ENCODE results near the gene FGF3.

Gene FGF3

DNA sequence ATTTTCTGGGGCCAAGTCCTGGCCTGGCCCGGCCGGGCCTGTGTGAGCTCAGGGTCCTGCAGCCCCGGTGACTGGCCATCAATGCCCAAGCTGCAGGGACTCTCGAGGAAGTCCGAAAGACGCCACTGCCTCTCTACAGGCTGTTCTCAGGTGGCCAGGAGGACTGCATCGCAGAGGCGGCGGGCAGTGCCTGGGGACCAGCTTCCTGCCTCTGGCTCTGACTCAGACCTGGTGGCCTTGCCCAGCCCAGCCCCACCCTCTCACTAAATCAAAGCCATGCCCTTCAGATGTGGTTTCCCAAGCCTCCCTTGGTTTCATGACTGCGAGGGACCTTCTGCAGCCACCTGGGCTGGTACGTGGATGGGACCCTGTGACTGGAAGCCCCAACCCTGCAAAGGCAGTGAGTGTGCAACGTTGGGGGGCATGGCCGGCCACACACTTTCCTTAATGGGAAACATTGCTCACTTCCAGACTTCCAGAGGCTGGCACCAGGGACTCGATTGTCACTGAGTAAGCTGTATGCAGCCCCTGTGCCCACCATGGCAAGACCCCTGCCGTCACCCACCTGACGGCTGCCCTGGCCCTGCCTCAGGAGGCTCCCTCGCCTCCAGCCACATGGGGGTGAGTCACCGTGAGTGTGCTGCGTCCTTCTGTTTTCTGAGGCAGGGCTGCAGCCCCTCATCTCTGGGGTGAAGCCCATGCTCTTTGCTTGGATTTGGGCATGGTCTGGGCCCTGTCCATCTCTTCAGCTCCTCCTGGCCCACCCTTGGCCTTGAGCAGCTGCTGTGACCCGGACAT, 6.0 kb upstream of the FGF3 start:
- Mint-ChIP-seq H3K27ac (no peak overlapping the region), H3K36me3 (ENCODE audit: low read depth) (no peaks in the 10 kb centered on the region), H3K4me3 (no peak overlapping the region), H3K9me3 (no peaks in the 10 kb centered on the region), H3K27me3 (ENCODE audit: low read depth, poor library complexity) (peaks cover 35% of the 10 kb centered on the region), H3K4me1 (peaks cover 51% of the 10 kb centered on the region)
- no peak for DNase-seq
- TF ChIP-seq, protein P1, sequence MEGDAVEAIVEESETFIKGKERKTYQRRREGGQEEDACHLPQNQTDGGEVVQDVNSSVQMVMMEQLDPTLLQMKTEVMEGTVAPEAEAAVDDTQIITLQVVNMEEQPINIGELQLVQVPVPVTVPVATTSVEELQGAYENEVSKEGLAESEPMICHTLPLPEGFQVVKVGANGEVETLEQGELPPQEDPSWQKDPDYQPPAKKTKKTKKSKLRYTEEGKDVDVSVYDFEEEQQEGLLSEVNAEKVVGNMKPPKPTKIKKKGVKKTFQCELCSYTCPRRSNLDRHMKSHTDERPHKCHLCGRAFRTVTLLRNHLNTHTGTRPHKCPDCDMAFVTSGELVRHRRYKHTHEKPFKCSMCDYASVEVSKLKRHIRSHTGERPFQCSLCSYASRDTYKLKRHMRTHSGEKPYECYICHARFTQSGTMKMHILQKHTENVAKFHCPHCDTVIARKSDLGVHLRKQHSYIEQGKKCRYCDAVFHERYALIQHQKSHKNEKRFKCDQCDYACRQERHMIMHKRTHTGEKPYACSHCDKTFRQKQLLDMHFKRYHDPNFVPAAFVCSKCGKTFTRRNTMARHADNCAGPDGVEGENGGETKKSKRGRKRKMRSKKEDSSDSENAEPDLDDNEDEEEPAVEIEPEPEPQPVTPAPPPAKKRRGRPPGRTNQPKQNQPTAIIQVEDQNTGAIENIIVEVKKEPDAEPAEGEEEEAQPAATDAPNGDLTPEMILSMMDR (IDR thresholded peaks at IDR 0.05) = no peak

DNA sequence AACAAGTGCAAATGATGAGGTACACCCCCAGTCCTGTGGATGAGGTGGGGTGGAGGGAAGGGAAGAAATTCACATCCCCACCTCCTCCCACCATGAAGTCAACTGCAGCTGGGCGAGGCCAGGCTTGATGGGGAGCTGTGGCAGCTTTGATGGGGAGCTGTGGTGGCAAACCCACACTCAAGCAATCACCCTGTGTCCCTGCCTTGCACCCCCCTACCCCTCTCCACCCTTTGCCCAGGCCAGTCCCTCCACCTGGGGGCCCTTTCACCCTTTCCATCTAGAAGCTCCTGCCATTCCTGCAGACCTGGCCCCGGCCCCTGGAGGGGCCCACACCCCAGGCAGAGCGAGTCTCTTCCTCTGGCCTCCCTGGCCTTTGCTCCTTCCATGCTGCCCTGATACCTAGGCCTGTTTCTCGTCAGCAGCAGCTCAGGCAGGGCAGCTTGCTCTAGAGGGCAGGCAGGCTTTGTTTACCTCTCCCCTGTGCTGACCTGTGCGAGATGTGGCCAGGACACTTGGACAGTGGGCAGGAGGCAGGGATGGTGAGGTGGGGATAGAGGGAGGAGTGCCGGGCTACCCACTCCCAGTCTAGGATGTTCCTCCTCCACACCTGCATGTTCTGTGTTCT, 4.5 kb upstream of the FGF3 start:
- no peaks in the 10 kb centered on the region for H3K9me3 Mint-ChIP-seq
- peaks cover 51% of the 10 kb centered on the region for H3K4me1 Mint-ChIP-seq
- no peak for DNase-seq
- peaks cover 50% of the 10 kb centered on the region for H3K27me3 Mint-ChIP-seq (ENCODE audit: low read depth, poor library complexity)
- TF ChIP-seq, protein P1 (IDR thresholded peaks at IDR 0.05) = no peak
- no peaks in the 10 kb centered on the region for H3K36me3 Mint-ChIP-seq (ENCODE audit: low read depth)
- H3K27ac Mint-ChIP-seq = no peak overlapping the region
- no peak overlapping the region for H3K4me3 Mint-ChIP-seq

DNA sequence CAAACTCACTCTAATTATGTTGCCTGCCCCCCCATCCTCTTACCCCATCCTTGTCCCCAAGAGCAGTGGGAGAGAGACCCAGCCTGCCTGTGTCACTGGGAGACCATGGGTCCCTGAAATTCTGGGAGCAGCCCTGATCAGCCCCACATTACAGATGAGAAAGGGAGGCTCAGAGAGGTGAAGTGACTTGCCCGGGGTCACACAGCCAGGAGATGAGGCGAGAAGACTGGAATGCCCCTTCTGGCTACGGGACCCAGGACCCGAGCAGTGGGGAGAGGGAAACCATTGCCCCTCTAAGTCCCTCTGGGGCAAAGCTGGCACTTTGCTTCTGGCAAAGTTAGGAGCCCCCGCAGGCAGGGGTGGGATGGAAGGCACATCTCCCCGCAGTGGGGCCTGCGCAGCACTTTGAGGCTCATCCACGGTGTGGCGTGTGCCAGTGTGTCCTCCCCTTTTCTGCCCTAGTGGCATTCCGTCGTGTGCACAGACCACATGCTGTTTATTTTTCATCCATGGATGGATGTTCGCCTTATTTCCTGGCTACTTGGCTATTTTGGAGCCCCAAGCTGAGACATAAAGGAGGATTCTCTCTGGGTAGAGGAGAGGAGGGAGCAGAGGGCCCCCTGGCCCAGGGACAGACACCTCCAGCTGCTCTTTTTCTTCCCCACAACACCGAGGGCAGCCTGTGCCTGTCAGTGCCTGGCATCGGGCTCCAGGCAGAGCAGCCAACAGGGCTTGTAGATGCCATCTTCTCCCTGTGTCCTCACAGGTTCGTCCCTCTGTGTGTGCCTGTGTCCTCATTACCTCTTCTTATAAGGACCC, 3.7 kb upstream of the FGF3 start:
- TF ChIP-seq, protein P1 (IDR thresholded peaks at IDR 0.05) = no peak
- Mint-ChIP-seq H3K4me1 (peaks cover 42% of the 10 kb centered on the region), H3K4me3 (no peak overlapping the region), H3K9me3 (no peaks in the 10 kb centered on the region), H3K27me3 (ENCODE audit: low read depth, poor library complexity) (peaks cover 55% of the 10 kb centered on the region), H3K36me3 (ENCODE audit: low read depth) (no peaks in the 10 kb centered on the region), H3K27ac (no peak overlapping the region)
- DNase-seq = no peak

DNA sequence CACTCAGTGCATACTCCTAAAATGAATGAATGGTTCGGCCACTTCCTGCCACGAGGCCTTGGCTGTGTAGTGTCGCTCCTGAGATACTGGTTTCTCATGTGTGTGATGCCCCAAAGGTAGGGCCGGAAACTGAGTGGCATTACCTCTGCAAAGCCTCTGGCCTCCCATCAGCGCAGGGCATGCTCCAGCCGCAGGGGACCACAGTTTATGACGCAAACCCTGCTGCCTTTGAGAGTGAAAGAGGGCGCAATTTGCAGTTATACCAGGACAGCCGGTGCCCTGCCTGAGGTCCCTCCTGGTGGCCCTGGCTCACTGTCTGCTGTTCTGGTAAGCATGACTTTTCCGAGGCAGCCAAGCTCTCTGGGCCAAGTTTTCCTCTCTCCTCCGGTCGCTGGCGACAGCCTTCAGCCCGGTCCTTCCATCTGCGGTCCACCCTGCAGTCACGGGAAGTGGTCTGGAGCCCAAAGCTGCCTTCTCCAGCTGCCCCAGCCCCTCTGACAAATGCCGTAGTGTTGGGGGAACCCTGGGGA, 2.4 kb upstream of the FGF3 start:
- Mint-ChIP-seq H3K27me3 (ENCODE audit: low read depth, poor library complexity) (peaks cover 63% of the 10 kb centered on the region), H3K9me3 (no peaks in the 10 kb centered on the region), H3K36me3 (ENCODE audit: low read depth) (no peaks in the 10 kb centered on the region), H3K27ac (no peak overlapping the region), H3K4me3 (no peak overlapping the region), H3K4me1 (peaks cover 34% of the 10 kb centered on the region)
- TF ChIP-seq, protein P1 (IDR thresholded peaks at IDR 0.05) = no peak
- DNase-seq = no peak

DNA sequence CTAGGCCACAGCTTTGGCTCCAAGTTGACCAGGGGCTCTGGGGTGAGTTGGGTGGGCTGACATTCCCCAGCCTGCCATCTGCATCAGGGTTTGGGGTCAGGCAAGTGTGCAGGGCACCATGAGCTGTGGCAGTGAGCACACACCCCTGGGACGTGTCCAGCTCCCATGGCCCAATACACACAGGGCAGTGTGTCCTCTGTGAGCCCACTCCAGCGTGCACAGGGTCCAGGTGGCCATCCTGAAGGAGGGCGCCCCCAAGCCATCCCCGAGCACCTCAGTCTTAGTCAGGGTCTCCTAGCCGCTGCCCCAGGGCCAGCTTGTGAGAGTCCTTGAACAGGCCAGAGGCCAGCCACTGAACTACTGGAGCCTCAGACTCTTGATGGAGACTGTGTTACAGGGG, 1.2 kb upstream of the FGF3 start:
- Mint-ChIP-seq H3K36me3 (ENCODE audit: low read depth) (no peaks in the 10 kb centered on the region), H3K27me3 (ENCODE audit: low read depth, poor library complexity) (peaks cover 66% of the 10 kb centered on the region), H3K4me1 (peaks cover 24% of the 10 kb centered on the region), H3K4me3 (no peak overlapping the region), H3K27ac (no peak overlapping the region), H3K9me3 (no peaks in the 10 kb centered on the region)
- no peak for DNase-seq
- TF ChIP-seq, protein P1 (IDR thresholded peaks at IDR 0.05) = no peak
